ENCODE data around the gene PRRC2A. TPM values are rescaled to one million over a fixed set of nuclear protein-coding genes. Genes with fewer than 3 reads are reported as not detected.

The PRRC2A gene
- total RNA-seq, 6 experiments from 2014 or later: 216 to 259 (median 231) TPM

GRCh38 chr6:31636698-31637596, 16.4 kb downstream of the PRRC2A start:
- H3K27me3 Mint-ChIP-seq (ENCODE audit: insufficient read depth): peaks cover 7% of the 10 kb centered on the region
- TF ChIP-seq, protein P1, sequence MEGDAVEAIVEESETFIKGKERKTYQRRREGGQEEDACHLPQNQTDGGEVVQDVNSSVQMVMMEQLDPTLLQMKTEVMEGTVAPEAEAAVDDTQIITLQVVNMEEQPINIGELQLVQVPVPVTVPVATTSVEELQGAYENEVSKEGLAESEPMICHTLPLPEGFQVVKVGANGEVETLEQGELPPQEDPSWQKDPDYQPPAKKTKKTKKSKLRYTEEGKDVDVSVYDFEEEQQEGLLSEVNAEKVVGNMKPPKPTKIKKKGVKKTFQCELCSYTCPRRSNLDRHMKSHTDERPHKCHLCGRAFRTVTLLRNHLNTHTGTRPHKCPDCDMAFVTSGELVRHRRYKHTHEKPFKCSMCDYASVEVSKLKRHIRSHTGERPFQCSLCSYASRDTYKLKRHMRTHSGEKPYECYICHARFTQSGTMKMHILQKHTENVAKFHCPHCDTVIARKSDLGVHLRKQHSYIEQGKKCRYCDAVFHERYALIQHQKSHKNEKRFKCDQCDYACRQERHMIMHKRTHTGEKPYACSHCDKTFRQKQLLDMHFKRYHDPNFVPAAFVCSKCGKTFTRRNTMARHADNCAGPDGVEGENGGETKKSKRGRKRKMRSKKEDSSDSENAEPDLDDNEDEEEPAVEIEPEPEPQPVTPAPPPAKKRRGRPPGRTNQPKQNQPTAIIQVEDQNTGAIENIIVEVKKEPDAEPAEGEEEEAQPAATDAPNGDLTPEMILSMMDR (IDR thresholded peaks at IDR 0.05): no peak
- H3K36me3 Mint-ChIP-seq (ENCODE audit: low read depth): peaks cover 54% of the 10 kb centered on the region
- H3K9me3 Mint-ChIP-seq: no peaks in the 10 kb centered on the region
- peak overlapping the region; percentile 76 for H3K27ac Mint-ChIP-seq
- DNase-seq: no peak
- H3K4me1 Mint-ChIP-seq (ENCODE audit: low read depth): peaks cover 72% of the 10 kb centered on the region
- H3K4me3 Mint-ChIP-seq: no peak overlapping the region

DNA sequence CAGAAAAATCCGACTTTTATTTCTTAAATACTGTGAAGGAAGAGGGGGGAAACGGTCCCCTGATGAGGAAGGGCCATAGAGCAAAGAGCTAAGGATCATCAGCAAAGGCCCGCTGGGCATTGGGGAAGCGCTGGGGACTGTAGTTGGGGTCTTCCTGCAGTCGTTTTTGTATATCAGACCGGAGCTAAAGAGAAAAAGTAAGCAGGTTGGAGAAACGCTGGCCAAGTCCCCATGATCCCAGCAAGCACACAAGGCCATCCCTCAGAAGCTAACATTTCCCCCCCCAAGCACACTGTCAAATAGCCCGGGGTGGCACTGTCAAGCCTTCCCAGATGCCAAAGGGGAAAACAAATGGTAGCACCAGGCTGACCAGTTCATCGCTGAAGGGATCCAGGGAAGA, 18.5 kb downstream of the PRRC2A start:
- Mint-ChIP-seq H3K27ac (peak overlapping the region; percentile 91), H3K4me1 (ENCODE audit: low read depth) (peaks cover 54% of the 10 kb centered on the region), H3K27me3 (ENCODE audit: insufficient read depth) (peaks cover 7% of the 10 kb centered on the region), H3K4me3 (no peak overlapping the region; the same call in 1 of the 2 replicates), H3K9me3 (no peaks in the 10 kb centered on the region), H3K36me3 (ENCODE audit: low read depth) (peaks cover 50% of the 10 kb centered on the region)
- no peak for DNase-seq
- TF ChIP-seq, protein P1 (IDR thresholded peaks at IDR 0.05): no peak

DNA sequence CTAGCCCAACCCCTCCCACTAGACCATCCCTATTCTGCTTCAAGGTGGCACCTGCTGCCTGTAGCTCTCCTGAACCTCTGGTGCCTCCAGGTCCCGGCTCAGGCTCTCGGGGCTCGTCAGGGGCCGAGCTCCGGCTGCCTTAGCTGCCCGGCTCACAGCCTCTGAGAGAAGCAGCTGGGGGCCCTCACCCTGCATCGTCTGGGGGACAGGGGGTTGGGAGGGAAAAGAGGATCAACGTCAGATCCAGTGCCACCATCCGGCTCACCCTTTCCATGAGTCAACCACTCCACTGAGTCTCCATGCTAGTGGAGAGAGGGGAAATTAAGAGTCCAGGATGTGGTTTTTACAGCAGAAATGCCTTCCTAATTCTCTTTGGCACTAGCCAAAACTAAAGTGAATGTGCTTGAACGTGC, 18.9 kb downstream of the PRRC2A start:
- Mint-ChIP-seq H3K4me1 (ENCODE audit: low read depth) (peaks cover 50% of the 10 kb centered on the region), H3K27ac (peak overlapping the region; percentile 91), H3K36me3 (ENCODE audit: low read depth) (peaks cover 48% of the 10 kb centered on the region), H3K4me3 (peak overlapping the region; percentile 37), H3K27me3 (ENCODE audit: insufficient read depth) (peaks cover 7% of the 10 kb centered on the region), H3K9me3 (no peaks in the 10 kb centered on the region)
- TF ChIP-seq, protein P1 (IDR thresholded peaks at IDR 0.05): no peak
- DNase-seq: peak; percentile 65

DNA sequence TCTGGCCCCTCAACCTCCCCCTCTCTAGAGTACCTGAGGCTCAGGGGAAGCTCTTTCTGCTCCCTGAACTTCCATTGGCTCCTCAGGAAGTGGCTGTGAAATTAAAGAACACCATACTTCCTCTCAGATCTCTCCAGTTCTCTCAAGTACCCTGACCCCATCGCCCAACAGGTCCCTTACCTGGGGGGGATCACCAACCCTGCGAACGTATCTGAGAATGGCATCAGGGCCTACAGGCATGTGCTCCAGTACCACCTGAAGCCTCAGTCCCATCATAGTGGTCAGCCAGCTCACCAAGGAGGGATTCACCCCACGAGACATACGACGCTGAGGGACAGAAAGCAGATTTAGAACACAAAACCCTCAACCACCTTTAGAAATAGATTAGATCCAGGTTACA, 20.1 kb downstream of the PRRC2A start:
- H3K36me3 Mint-ChIP-seq (ENCODE audit: low read depth): peaks cover 43% of the 10 kb centered on the region
- peak overlapping the region; percentile 91 for H3K27ac Mint-ChIP-seq
- H3K9me3 Mint-ChIP-seq: no peaks in the 10 kb centered on the region
- no peak overlapping the region for H3K4me3 Mint-ChIP-seq
- TF ChIP-seq, protein P1 (IDR thresholded peaks at IDR 0.05): no peak
- no peak for DNase-seq
- H3K4me1 Mint-ChIP-seq (ENCODE audit: low read depth): peaks cover 44% of the 10 kb centered on the region
- H3K27me3 Mint-ChIP-seq (ENCODE audit: insufficient read depth): peaks cover 7% of the 10 kb centered on the region

- Mint-ChIP-seq H3K27me3 (ENCODE audit: insufficient read depth) (peaks cover 6% of the 10 kb centered on the region), H3K36me3 (ENCODE audit: low read depth) (peaks cover 37% of the 10 kb centered on the region), H3K4me1 (ENCODE audit: low read depth) (peaks cover 40% of the 10 kb centered on the region), H3K9me3 (no peaks in the 10 kb centered on the region), H3K27ac (peak overlapping the region; percentile 91), H3K4me3 (no peak overlapping the region)
- DNase-seq: no peak
- TF ChIP-seq, protein P1 (IDR thresholded peaks at IDR 0.05): no peak
These were observed 20.9 kb downstream of the PRRC2A start for GRCh38 chr6:31641370-31641769.
